GM18870 (cell line): Measurements from ENCODE around the gene TNFRSF18.

ENCODE experiments used
- ATAC-seq: cut with Tn5 transposase; IDR thresholded peaks from one replicate; pipeline ENCODE4 v1.9.1; 2021; ENCODE audit warnings: moderate library complexity; ENCODE audit not compliant: unreplicated experiment

The TNFRSF18 gene

GRCh38 chr1:1228596-1229321 lies 22.4 kb upstream of the TNFRSF18 start:
- ATAC-seq, result no peak

GRCh38 chr1:1228187-1228586 lies 21.8 kb upstream of the TNFRSF18 start:
- ATAC-seq, result no peak

- no peak for ATAC-seq
These were observed 21.0 kb upstream of the TNFRSF18 start for GRCh38 chr1:1227386-1227785.

GRCh38 chr1:1226566-1227362 lies 20.4 kb upstream of the TNFRSF18 start:
- ATAC-seq, result no peak

GRCh38 chr1:1225913-1226312 lies 19.5 kb upstream of the TNFRSF18 start:
- ATAC-seq, result no peak

- ATAC-seq, result no peak
These were observed 18.9 kb upstream of the TNFRSF18 start for GRCh38 chr1:1225238-1225845.

- no peak for ATAC-seq
These were observed 17.5 kb upstream of the TNFRSF18 start for GRCh38 chr1:1223891-1224290.

GRCh38 chr1:1223321-1223720 lies 16.9 kb upstream of the TNFRSF18 start:
- ATAC-seq, result no peak

GRCh38 chr1:1222575-1223225 lies 16.3 kb upstream of the TNFRSF18 start:
- no peak for ATAC-seq

- no peak for ATAC-seq
These were observed 15.6 kb upstream of the TNFRSF18 start for GRCh38 chr1:1221887-1222574.

- no peak for ATAC-seq
These were observed 13.8 kb upstream of the TNFRSF18 start for GRCh38 chr1:1220197-1220596.

GRCh38 chr1:1219341-1219740 lies 12.9 kb upstream of the TNFRSF18 start:
- ATAC-seq, result no peak

GRCh38 chr1:1218524-1219200 lies 12.3 kb upstream of the TNFRSF18 start:
- ATAC-seq, result no peak

GRCh38 chr1:1217621-1218523 lies 11.5 kb upstream of the TNFRSF18 start:
- no peak for ATAC-seq

GRCh38 chr1:1216770-1217620 lies 10.6 kb upstream of the TNFRSF18 start:
- no peak for ATAC-seq

GRCh38 chr1:1215881-1216605 lies 9.7 kb upstream of the TNFRSF18 start:
- no peak for ATAC-seq

- ATAC-seq, result no peak
These were observed 8.8 kb upstream of the TNFRSF18 start for GRCh38 chr1:1215080-1215676.
